GM19239 (cell line): Measurements from ENCODE around the gene HECTD4.
A peak's percentile ranks its signal among the peaks of the same experiment; 100 is the strongest.
"Not testable (repeated sequence)": the region's sequence is repeated elsewhere in the genome, so short reads cannot be mapped to it uniquely, and the experiment has no call there.

ENCODE experiments used
- DNase-seq: peaks from one replicate; pipeline ENCODE4 v3.0.0; 2011; ENCODE audit warnings: low spot score; ENCODE audit not compliant: insufficient read length
- FAIRE-seq: peaks from 2 replicates; lab custom pipeline; 2011; peaks lifted over from hg19 to GRCh38; lab: Jason Lieb, UNC

Gene HECTD4

GRCh38 chr12:112361271-112361670 is 21.0 kb downstream of the HECTD4 start:
- DNase-seq (no peak), FAIRE-seq (no peak)

- FAIRE-seq (no peak), DNase-seq (no peak)
Observed at GRCh38 chr12:112359290-112359689, 22.9 kb downstream of the HECTD4 start.

GRCh38 chr12:112357214-112357613 is 25.0 kb downstream of the HECTD4 start:
- no peak for FAIRE-seq
- DNase-seq = no peak

- DNase-seq (no peak), FAIRE-seq (peak; percentile 74)
Observed at GRCh38 chr12:112354399-112354798, 27.8 kb downstream of the HECTD4 start.

GRCh38 chr12:112353393-112353792 is 28.8 kb downstream of the HECTD4 start:
- FAIRE-seq = no peak
- no peak for DNase-seq

- no peak for DNase-seq
- FAIRE-seq = no peak
Observed at GRCh38 chr12:112352921-112353320, 29.3 kb downstream of the HECTD4 start.

GRCh38 chr12:112350593-112351592 is 31.3 kb downstream of the HECTD4 start:
- FAIRE-seq = peak; percentile 49
- DNase-seq = no peak

- DNase-seq (no peak), FAIRE-seq (no peak)
Observed at GRCh38 chr12:112349431-112349830, 32.8 kb downstream of the HECTD4 start.

- not testable (repeated sequence) for FAIRE-seq, DNase-seq
Observed at GRCh38 chr12:112348926-112349325, 33.3 kb downstream of the HECTD4 start.

GRCh38 chr12:112347581-112347982 is 34.6 kb downstream of the HECTD4 start:
- FAIRE-seq = peak; percentile 67
- DNase-seq = no peak

- no peak for DNase-seq
- no peak for FAIRE-seq
Observed at GRCh38 chr12:112346194-112346593, 36.0 kb downstream of the HECTD4 start.

GRCh38 chr12:112344220-112344619 is 38.0 kb downstream of the HECTD4 start:
- DNase-seq = no peak
- no peak for FAIRE-seq

GRCh38 chr12:112342587-112342986 is 39.6 kb downstream of the HECTD4 start:
- no peak for DNase-seq
- FAIRE-seq = no peak

- FAIRE-seq (no peak), DNase-seq (no peak)
Observed at GRCh38 chr12:112341046-112341825, 41.0 kb downstream of the HECTD4 start.

GRCh38 chr12:112340230-112340629 is 42.0 kb downstream of the HECTD4 start:
- FAIRE-seq = no peak
- no peak for DNase-seq

- not testable (repeated sequence) for DNase-seq, FAIRE-seq
Observed at GRCh38 chr12:112334999-112335398, 47.2 kb downstream of the HECTD4 start.

- FAIRE-seq (no peak), DNase-seq (no peak)
Observed at GRCh38 chr12:112333019-112333418, 49.2 kb downstream of the HECTD4 start.

GRCh38 chr12:112331886-112332285 is 50.3 kb downstream of the HECTD4 start:
- DNase-seq = no peak
- FAIRE-seq = no peak

GRCh38 chr12:112330706-112331105 is 51.5 kb downstream of the HECTD4 start:
- no peak for FAIRE-seq
- DNase-seq = no peak

GRCh38 chr12:112328456-112329124 is 53.6 kb downstream of the HECTD4 start:
- FAIRE-seq (peak; percentile 8), DNase-seq (no peak)
